A549 (cell line): ENCODE measurements around the gene HS6ST2. TPM values are rescaled to one million over a fixed set of nuclear protein-coding genes. Genes with fewer than 3 reads are reported as not detected.

Source experiments
- ATAC-seq, 2 experiments: fragments of 200-7000 bp in 1 of 2; fragments of >200 bp in 1 of 2; cut with Nextera tagmentation in 1 of 2; cut with Tn5 transposase in 1 of 2; 3 replicates each; pipeline versions ENCODE4 v1.8.0 to v1.9.1; 2018 to 2020; ENCODE audit warnings: mild to moderate bottlenecking in 1 of 2, moderate library complexity in 1 of 2
- CTCF ChIA-PET: fragments of 300-600 bp; sonication (Branson Sonifier 250); formaldehyde crosslinking; extraction: SDS; loops from one replicate; lab custom pipeline; 2021; ENCODE audit warnings: antibody characterized with exemption, inconsistent platforms; lab: Yijun Ruan, JAX
- POLR2A ChIA-PET: fragments of 350-600 bp; formaldehyde crosslinking; extraction: SDS; loops from one replicate; lab custom pipeline; 2021; ENCODE audit warnings: antibody characterized with exemption, inconsistent platforms; lab: Yijun Ruan, JAX
- DNase-seq, 2 experiments: peaks; one replicate each; pipeline versions ENCODE4 v3.0.0 to v3.0.0-alpha.2; 2011 to 2016; ENCODE audit warnings: low read depth in 1 of 2, low spot score in 1 of 2
- FAIRE-seq: peaks from 2 replicates; lab custom pipeline; 2011; peaks lifted over from hg19 to GRCh38; lab: Jason Lieb, UNC
- H3K27ac ChIP-seq, 2 experiments: fragments of >200 bp; sonication (Bioruptor Twin); formaldehyde crosslinking; 3 replicates each; pipeline ENCODE4 v1.5.1; 2016 to 2017
- H3K4me1 ChIP-seq: fragments of >200 bp; sonication (Bioruptor Twin); formaldehyde crosslinking; 3 replicates; pipeline ENCODE4 v1.6.1; 2016
- H3K4me2 ChIP-seq: fragments of >200 bp; sonication (Bioruptor Twin); formaldehyde crosslinking; 3 replicates; pipeline ENCODE4 v1.6.1; 2016
- H3K4me3 ChIP-seq: fragments of >200 bp; sonication (Bioruptor Twin); formaldehyde crosslinking; 3 replicates; pipeline ENCODE4 v1.5.1; 2016
- H3K9me3 ChIP-seq: fragments of >200 bp; sonication (Bioruptor Twin); formaldehyde crosslinking; 3 replicates; pipeline ENCODE4 v1.6.1; 2016
- CBX8 ChIP-seq: fragments of 200-600 bp; sonication (generic); IDR thresholded peaks from 2 replicates; pipeline ENCODE4 v1.6.1; 2016
- CEBPB ChIP-seq, 2 experiments: fragments of >200 bp in 1 of 2; sonication (Bioruptor Twin) in 1 of 2; formaldehyde crosslinking in 1 of 2; IDR thresholded peaks; 2 replicates each; pipeline ENCODE4 v1.6.1; 2012 to 2016
- EHF ChIP-seq: fragments of 250-450 bp; sonication (Bioruptor Pico); IDR thresholded peaks from 2 replicates; pipeline ENCODE4 v1.5.0; 2020; ENCODE audit warnings: mild to moderate bottlenecking
- FOSB ChIP-seq: fragments of 250-450 bp; sonication (Bioruptor Pico); IDR thresholded peaks from 2 replicates; pipeline ENCODE4 v1.5.0; 2020; ENCODE audit warnings: mild to moderate bottlenecking, moderate library complexity
- HOXB13 ChIP-seq: fragments of 250-450 bp; sonication (Bioruptor Pico); IDR thresholded peaks from 2 replicates; pipeline ENCODE4 v1.5.0; 2020; ENCODE audit warnings: low read depth, mild to moderate bottlenecking, moderate library complexity
- KDM1A ChIP-seq: fragments of 200-600 bp; sonication (generic); IDR thresholded peaks from 2 replicates; pipeline ENCODE4 v1.6.1; 2016; ENCODE audit warnings: low read depth, mild to moderate bottlenecking
- MAZ ChIP-seq: fragments of 150-350 bp; IDR thresholded peaks from 2 replicates; pipeline ENCODE4 v1.6.1; 2014; ENCODE audit warnings: antibody characterized with exemption, low read depth, low read length, borderline replicate concordance
- RAD21 ChIP-seq, 2 experiments: fragments of >200 bp in 1 of 2; sonication (Bioruptor Twin) in 1 of 2; formaldehyde crosslinking in 1 of 2; IDR thresholded peaks in 1 of 2; conservative IDR thresholded peaks in 1 of 2; 2 replicates in 1 of 2; 3 replicates in 1 of 2; pipeline ENCODE4 v1.6.1; 2012 to 2018; ENCODE audit warnings: inconsistent platforms in 1 of 2
- RCOR1 ChIP-seq: fragments of 150-350 bp; IDR thresholded peaks from 2 replicates; pipeline ENCODE4 v1.6.1; 2014; ENCODE audit warnings: antibody characterized with exemption, low read length, low read depth
- RFX5 ChIP-seq: fragments of 450-650 bp; IDR thresholded peaks from 2 replicates; pipeline ENCODE4 v1.7.1; 2014; ENCODE audit warnings: antibody characterized with exemption, mild to moderate bottlenecking, moderate library complexity
- SMC3 ChIP-seq: fragments of >200 bp; sonication (Bioruptor Twin); formaldehyde crosslinking; IDR thresholded peaks from 3 replicates; pipeline ENCODE4 v1.6.1; 2018; ENCODE audit warnings: inconsistent platforms
- TP53 ChIP-seq: fragments of 250-450 bp; sonication (Bioruptor Pico); IDR thresholded peaks from 2 replicates; pipeline ENCODE4 v1.5.0; 2021; ENCODE audit warnings: mild to moderate bottlenecking, moderate library complexity
- ZNF302 ChIP-seq: fragments of 250-450 bp; sonication (Bioruptor Pico); IDR thresholded peaks from 2 replicates; pipeline ENCODE4 v1.9.0; 2021; ENCODE audit warnings: inconsistent platforms, mild to moderate bottlenecking, moderate library complexity
- ZSCAN20 ChIP-seq: fragments of 250-450 bp; sonication (Bioruptor Pico); IDR thresholded peaks from 2 replicates; pipeline ENCODE4 v1.8.0; 2022; ENCODE audit warnings: mild to moderate bottlenecking, moderate library complexity
- WGBS: methylation state at CpG from one replicate; pipeline ENCODE4 v1.1.6; 2017; ENCODE audit errors: missing lambda C conversion rate; 5-methylcytosine and 5-hydroxymethylcytosine counted together
- polyA plus RNA-seq, 4 experiments: library from polyadenylated mRNA; depleted of rRNA in 3 of 4; stranded (reverse); fragments of >200 nt; fragmentation: RNase III in 1 of 4; extraction: RNeasy Plus Mini Kit Qiagen cat#74134 plus additional on column Dnase treatment in 1 of 4; gene quantifications; 2 replicates in 3 of 4; 3 replicates in 1 of 4; pipeline ENCODE4 v1.2.3, GENCODE V29; 2011 to 2017
- TF ChIP-seq, protein P1 (sequence below): fragments of 200-600 bp; sonication (generic); IDR thresholded peaks from 2 replicates; pipeline ENCODE4 v1.6.1; 2016; ENCODE audit warnings: antibody characterized with exemption, mild to moderate bottlenecking, moderate library complexity
- TF ChIP-seq, protein P2 (sequence below): IDR thresholded peaks from 2 replicates; pipeline ENCODE4 v1.6.1; 2012; ENCODE audit warnings: low read depth, borderline replicate concordance
- TF ChIP-seq, protein P3 (sequence below): fragments of >200 bp; sonication (Bioruptor Twin); formaldehyde crosslinking; IDR thresholded peaks from 3 replicates; pipeline ENCODE4 v1.6.1; 2016
- TF ChIP-seq, protein P4 (sequence below): fragments of 250-450 bp; sonication (Bioruptor Pico); IDR thresholded peaks from 2 replicates; pipeline ENCODE4 v1.5.0; 2021; ENCODE audit warnings: mild to moderate bottlenecking, moderate library complexity, borderline replicate concordance

Gene HS6ST2
- polyA plus RNA-seq, 2 of the 4 experiments (the other 2 are of a cell fraction) = 0.01 to 0.04 TPM

DNA sequence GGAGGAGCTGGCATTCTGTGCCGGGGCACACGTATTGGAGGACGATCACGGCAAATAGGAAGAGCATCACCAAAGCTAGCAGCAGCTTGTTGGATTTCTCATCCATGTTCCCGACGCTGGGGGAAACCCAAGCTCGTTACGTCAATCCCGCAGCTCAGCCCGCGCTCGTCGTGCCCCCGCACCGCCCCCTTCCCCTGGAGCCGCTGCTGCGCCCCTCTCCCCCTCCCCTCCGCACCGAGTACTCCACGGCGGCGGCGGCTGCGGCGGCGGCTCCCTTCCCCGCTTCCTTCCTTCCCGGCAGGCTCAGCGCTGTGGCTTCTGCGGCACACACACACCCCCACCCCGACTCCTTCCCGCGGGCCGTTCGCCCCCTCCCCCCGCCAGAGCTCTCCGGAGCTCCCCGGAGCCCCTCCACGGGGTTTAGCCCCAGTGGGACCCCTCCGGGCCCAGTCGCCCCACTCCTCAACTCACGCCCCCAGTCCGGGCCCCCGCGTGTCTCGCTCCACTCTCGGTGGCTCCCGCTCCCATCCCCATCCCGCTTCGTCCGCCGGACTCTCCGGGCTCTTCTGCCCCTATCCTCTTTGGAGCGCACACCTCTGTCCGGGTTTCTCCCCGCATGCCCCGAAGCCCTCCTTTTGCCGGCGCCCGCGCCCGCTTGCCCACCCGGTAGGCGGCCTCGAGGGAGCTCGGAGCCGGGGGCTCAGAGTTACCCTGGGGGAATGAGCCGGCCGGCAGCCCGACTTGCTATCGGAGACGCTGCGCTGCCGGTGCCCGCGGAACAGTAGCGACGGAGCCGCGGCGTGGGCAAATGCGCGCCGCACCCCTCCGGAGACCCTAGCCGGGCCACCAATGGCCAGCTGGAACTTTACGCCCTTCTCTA lies 978 bp downstream of the HS6ST2 start (continued):
- TF ChIP-seq, protein P1, sequence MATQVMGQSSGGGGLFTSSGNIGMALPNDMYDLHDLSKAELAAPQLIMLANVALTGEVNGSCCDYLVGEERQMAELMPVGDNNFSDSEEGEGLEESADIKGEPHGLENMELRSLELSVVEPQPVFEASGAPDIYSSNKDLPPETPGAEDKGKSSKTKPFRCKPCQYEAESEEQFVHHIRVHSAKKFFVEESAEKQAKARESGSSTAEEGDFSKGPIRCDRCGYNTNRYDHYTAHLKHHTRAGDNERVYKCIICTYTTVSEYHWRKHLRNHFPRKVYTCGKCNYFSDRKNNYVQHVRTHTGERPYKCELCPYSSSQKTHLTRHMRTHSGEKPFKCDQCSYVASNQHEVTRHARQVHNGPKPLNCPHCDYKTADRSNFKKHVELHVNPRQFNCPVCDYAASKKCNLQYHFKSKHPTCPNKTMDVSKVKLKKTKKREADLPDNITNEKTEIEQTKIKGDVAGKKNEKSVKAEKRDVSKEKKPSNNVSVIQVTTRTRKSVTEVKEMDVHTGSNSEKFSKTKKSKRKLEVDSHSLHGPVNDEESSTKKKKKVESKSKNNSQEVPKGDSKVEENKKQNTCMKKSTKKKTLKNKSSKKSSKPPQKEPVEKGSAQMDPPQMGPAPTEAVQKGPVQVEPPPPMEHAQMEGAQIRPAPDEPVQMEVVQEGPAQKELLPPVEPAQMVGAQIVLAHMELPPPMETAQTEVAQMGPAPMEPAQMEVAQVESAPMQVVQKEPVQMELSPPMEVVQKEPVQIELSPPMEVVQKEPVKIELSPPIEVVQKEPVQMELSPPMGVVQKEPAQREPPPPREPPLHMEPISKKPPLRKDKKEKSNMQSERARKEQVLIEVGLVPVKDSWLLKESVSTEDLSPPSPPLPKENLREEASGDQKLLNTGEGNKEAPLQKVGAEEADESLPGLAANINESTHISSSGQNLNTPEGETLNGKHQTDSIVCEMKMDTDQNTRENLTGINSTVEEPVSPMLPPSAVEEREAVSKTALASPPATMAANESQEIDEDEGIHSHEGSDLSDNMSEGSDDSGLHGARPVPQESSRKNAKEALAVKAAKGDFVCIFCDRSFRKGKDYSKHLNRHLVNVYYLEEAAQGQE = no peak
- TF ChIP-seq, protein P2, sequence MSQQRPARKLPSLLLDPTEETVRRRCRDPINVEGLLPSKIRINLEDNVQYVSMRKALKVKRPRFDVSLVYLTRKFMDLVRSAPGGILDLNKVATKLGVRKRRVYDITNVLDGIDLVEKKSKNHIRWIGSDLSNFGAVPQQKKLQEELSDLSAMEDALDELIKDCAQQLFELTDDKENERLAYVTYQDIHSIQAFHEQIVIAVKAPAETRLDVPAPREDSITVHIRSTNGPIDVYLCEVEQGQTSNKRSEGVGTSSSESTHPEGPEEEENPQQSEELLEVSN = no peak
- TF ChIP-seq ZNF302 (CRISPR knock-in tag) = no peak
- TF ChIP-seq FOSB (CRISPR knock-in tag) = no peak

DNA sequence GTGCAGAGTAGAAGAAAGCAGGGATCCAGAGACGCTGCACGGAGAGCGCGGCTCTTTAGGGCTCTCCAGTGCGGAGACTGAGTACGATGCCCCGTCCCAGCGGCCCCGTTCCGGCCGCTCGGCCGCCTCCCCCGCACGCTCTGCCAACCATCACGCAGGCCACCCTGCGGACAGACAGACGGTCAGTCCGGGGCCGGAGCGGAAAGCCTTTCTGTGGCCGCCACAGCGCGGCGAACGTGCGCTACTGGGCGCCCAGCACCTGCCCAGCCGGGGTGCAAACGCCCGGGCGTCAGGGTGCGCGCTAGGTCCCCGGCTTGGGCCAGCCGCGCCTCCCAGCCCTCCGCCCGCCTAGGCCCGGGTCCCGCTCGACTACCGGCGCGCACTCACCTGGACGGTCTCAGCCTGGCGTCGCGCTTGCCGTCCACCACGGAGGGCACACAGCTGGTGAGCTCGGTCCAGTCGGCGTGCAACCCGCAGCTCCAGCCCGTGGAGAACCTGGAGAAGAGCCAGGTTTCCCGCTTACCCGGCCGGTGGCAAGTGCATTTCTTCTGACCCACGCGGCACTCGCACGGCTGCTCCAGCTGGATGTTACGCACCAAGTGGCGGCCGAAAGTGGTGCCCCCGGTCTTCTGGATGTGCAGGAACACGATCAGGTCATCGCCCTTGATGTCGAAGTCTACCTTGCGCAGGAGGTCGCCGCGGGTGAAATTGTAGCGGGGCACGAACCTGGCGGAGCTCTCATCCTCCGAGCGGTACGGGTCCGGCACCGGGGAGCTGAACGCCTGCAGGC lies 1.8 kb downstream of the HS6ST2 start:
- peak overlapping the region; percentile 40; the same call in 2 of the 3 replicates for H3K4me3 ChIP-seq
- DNase-seq = peak in 1 of 2 experiments; percentile 5
- no peaks in the 10 kb centered on the region for H3K9me3 ChIP-seq
- WGBS = 33% methylated on average over 10 of the region's 83 CpGs
- H3K4me2 ChIP-seq = peak overlapping the region; percentile 81
- peak in 1 of 2 experiments; percentile 42; a peak in 3 of 6 replicates for ATAC-seq
- POLR2A ChIA-PET = no interaction called here
- H3K4me1 ChIP-seq = peaks cover 7% of the 10 kb centered on the region; the same call in 1 of the 3 replicates
- FAIRE-seq = no peak
- CTCF ChIA-PET = interaction anchor here (1.0 to 1.2 kb wide), 2 partner anchors 216 to 1102 kb away, joined by 3 read pairs; no protein-coding TSS in a partner anchor
- no peak overlapping the region for H3K27ac ChIP-seq
- no peak for TF ChIP-seq EHF (CRISPR knock-in tag)
- TF ChIP-seq ZSCAN20 = no peak
- no peak for TF ChIP-seq KDM1A
- TF ChIP-seq, all 56 proteins: peak for 0

DNA sequence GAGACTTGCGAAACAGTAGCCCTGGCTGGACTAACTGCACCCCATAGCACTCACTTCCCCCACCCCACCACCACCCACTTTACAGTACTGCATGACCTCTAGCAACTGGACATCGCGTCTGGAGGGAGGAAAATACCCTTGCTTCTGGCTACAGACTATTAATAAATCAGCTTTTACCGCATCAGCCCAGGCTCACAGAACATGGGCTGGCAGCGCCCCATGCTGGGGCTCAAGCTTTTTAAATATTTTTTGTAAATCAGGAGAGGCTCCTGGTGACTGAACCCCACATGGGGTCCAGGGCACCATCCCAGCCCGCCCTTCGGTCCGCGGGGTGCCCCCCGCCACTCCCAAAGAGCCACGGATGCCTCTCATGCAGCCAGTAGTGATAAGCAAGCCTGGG lies 2.7 kb downstream of the HS6ST2 start:
- DNase-seq = no peak
- ChIA-PET CTCF (interaction anchor here (1.0 to 1.3 kb wide), 2 partner anchors 19 to 1101 kb away, joined by 3 read pairs; no protein-coding TSS in a partner anchor), POLR2A (no interaction called here)
- WGBS = 32% methylated on average over 7 of the region's 11 CpGs
- Histone ChIP-seq H3K27ac (no peak overlapping the region), H3K9me3 (no peaks in the 10 kb centered on the region), H3K4me2 (no peak overlapping the region), H3K4me3 (no peak overlapping the region), H3K4me1 (peaks cover 7% of the 10 kb centered on the region; the same call in 1 of the 3 replicates)
- no peak for ATAC-seq
- TF ChIP-seq SMC3 = no peak
- FAIRE-seq = no peak

DNA sequence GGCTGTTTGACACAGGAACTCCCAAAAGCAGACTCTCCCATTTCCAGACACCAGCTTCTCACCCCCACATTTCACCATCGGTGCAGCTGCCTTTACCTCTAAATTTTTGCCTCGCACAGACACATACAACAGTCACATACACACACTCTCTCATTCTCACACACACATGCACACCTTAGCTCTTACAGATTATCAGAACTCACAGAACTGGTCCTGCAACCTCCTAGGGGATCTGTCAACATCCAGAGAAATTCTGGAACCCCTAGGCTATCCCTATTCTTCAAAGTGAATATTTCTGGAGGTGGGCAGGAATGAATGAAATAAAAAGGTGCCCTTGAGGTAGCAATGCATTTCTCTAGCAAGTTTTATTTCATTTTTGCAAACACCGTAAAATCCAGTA lies 4.1 kb downstream of the HS6ST2 start:
- CTCF ChIA-PET = no interaction called here
- FAIRE-seq = no peak
- peaks cover 7% of the 10 kb centered on the region; the same call in 1 of the 3 replicates for H3K4me1 ChIP-seq
- TF ChIP-seq CEBPB (IDR thresholded peaks at IDR 0.05) (no peak), CBX8 (no peak), MAZ (no peak), RCOR1 (no peak), TP53 (CRISPR knock-in tag) (no peak), RAD21 (conservative IDR thresholded peaks at IDR 0.05 in 1 of 2, IDR thresholded peaks at IDR 0.05 in 1 of 2) (no peak), RFX5 (no peak), HOXB13 (CRISPR knock-in tag) (no peak)
- TF ChIP-seq, protein P3, sequence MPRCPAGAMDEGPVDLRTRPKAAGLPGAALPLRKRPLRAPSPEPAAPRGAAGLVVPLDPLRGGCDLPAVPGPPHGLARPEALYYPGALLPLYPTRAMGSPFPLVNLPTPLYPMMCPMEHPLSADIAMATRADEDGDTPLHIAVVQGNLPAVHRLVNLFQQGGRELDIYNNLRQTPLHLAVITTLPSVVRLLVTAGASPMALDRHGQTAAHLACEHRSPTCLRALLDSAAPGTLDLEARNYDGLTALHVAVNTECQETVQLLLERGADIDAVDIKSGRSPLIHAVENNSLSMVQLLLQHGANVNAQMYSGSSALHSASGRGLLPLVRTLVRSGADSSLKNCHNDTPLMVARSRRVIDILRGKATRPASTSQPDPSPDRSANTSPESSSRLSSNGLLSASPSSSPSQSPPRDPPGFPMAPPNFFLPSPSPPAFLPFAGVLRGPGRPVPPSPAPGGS = no peak
- TF ChIP-seq, protein P4, sequence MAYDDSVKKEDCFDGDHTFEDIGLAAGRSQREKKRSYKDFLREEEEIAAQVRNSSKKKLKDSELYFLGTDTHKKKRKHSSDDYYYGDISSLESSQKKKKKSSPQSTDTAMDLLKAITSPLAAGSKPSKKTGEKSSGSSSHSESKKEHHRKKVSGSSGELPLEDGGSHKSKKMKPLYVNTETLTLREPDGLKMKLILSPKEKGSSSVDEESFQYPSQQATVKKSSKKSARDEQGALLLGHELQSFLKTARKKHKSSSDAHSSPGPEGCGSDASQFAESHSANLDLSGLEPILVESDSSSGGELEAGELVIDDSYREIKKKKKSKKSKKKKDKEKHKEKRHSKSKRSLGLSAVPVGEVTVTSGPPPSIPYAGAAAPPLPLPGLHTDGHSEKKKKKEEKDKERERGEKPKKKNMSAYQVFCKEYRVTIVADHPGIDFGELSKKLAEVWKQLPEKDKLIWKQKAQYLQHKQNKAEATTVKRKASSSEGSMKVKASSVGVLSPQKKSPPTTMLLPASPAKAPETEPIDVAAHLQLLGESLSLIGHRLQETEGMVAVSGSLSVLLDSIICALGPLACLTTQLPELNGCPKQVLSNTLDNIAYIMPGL (CRISPR knock-in tag) = no peak
- H3K27ac ChIP-seq = no peak overlapping the region
- WGBS = 34% methylated on average over 3 of the region's 3 CpGs
- no peak overlapping the region for H3K4me2 ChIP-seq
- no peaks in the 10 kb centered on the region for H3K9me3 ChIP-seq
- POLR2A ChIA-PET = no interaction called here
- no peak for ATAC-seq
- no peak overlapping the region for H3K4me3 ChIP-seq
- no peak for DNase-seq
